GM06990 (cell line): ENCODE results near the gene C10orf67.

Source experiments
- DNase-seq: peaks from one replicate; pipeline ENCODE4 v3.0.0-alpha.2; 2011; ENCODE audit not compliant: insufficient read length; ENCODE audit errors: extremely low read depth
- H3K27me3 ChIP-seq: replicated peaks from 2 replicates; pipeline ENCODE4 v1.6.0; 2011; ENCODE audit warnings: low read length; ENCODE audit not compliant: control insufficient read depth, insufficient read depth
- H3K36me3 ChIP-seq: 2 replicates; pipeline ENCODE4 v1.5.1; 2011; ENCODE audit warnings: low read length; ENCODE audit not compliant: control insufficient read depth, insufficient read depth
- H3K4me3 ChIP-seq: replicated peaks from 2 replicates; pipeline ENCODE4 v1.5.1; 2011; ENCODE audit warnings: low read depth, mild to moderate bottlenecking, control low read depth, low read length
- CTCF ChIP-seq: IDR thresholded peaks from 2 replicates; pipeline ENCODE4 v1.5.1; 2011; ENCODE audit warnings: low read length, control low read depth, mild to moderate bottlenecking, inconsistent platforms; ENCODE audit not compliant: insufficient read depth, poor library complexity, severe bottlenecking

C10orf67 gene

GRCh38 chr10:23171232-23171876, 173.2 kb downstream of the C10orf67 start:
- Histone ChIP-seq H3K27me3 (no peaks in the 10 kb centered on the region), H3K36me3 (no peaks in the 10 kb centered on the region), H3K4me3 (no peak overlapping the region)
- no peak for TF ChIP-seq CTCF
- DNase-seq, result no peak

DNA sequence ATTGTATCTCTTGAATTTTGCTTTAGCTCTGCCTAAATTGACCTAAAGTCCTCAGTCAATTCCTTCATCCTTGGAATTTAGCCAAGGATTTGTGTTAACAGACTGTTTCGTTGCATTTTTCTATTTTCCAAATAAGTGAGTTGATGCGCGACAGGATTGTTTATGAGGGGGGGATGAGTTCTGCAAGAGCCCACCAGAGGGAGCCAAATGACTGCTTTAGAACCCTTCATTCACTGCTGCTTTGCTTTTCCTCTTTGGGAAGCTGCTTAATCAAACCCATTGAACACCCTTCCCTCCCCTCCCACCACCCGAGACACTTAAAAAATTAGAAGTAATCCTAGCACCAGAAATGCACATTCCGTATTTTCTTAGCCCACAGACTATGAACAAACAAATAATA, 186.2 kb downstream of the C10orf67 start:
- DNase-seq, result no peak
- Histone ChIP-seq H3K4me3 (peak overlapping the region; percentile 3; the same call in 1 of the 2 replicates), H3K27me3 (no peaks in the 10 kb centered on the region), H3K36me3 (no peaks in the 10 kb centered on the region)
- peak; percentile 67 for TF ChIP-seq CTCF

GRCh38 chr10:23157691-23158369, 186.8 kb downstream of the C10orf67 start:
- DNase-seq, result no peak
- peak; percentile 57 for TF ChIP-seq CTCF
- Histone ChIP-seq H3K36me3 (no peaks in the 10 kb centered on the region), H3K27me3 (no peaks in the 10 kb centered on the region), H3K4me3 (peak overlapping the region; percentile 35)

- peak; percentile 37 for DNase-seq
Observed at GRCh38 chr10:23157239-23157681, 187.3 kb downstream of the C10orf67 start.

DNA sequence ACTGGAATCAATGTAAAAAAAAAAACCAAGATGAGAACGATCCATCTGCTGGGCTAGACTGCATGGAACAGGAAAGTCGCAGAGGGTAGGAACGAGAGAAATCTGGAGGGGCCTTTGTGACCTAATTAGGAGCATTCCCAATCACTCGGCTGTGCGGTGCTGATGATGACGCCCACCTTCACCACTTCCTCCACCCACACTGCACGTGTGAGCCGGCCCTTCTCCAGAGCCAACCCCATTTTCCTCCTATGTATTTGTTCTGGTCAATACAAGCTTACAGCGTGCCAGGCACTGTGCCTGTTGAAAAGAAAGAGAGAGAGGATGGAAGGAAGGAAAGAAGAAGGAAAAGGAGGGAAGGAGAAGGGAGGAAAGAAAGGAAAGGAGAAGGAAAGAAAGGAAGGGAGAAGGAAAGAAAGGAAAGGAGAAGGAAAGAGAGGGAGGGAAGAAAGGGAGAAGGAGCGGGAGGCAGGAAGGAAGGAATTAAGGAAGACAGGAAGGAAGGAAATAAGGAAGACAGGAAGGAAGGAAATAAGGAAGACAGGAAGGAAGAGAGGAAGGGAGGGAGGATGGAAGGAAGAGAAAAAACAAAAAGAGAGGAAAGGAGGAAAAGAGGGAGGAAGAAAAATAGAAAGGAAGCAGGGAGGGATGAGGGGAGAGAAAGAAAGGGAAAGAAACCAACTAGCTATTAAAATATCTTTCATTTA, 188.0 kb downstream of the C10orf67 start:
- no peak for DNase-seq
- Histone ChIP-seq H3K27me3 (no peaks in the 10 kb centered on the region), H3K36me3 (no peaks in the 10 kb centered on the region), H3K4me3 (no peak overlapping the region)
- TF ChIP-seq CTCF, result no peak

More at GRCh38 chr10:23157239-23157681, 187.3 kb downstream of the C10orf67 start:
- Histone ChIP-seq H3K4me3 (peak overlapping the region; percentile 35), H3K36me3 (no peaks in the 10 kb centered on the region), H3K27me3 (no peaks in the 10 kb centered on the region)
- TF ChIP-seq CTCF, result no peak
